Measurements from ENCODE around the gene ZMYND15.
A peak's percentile ranks its signal among the peaks of the same experiment; 100 is the strongest.
"Not testable (repeated sequence)": the region's sequence is repeated elsewhere in the genome, so short reads cannot be mapped to it uniquely, and the experiment has no call there.

The ZMYND15 gene

GRCh38 chr17:4739122-4740024 lies at the start of gene ZMYND15, which contains the start of gene CXCL16:
Gene ZMYND15, plus strand, starts transcription at chr17:4739833. Its CDS starts 716 bp downstream, at chr17:4740549.
Gene CXCL16, minus strand, starts transcription at chr17:4739928. Its CDS starts 589 bp downstream, at chr17:4739339.
- no peak for DNase-seq (ENCODE audit: low read depth)

- not testable (repeated sequence) for DNase-seq (ENCODE audit: low read depth)
These were observed 49.8 kb upstream of the ZMYND15 start for GRCh38 chr17:4689872-4690271.

GRCh38 chr17:4690745-4691144 lies 48.9 kb upstream of the ZMYND15 start:
- no peak for DNase-seq (ENCODE audit: low read depth)

DNA sequence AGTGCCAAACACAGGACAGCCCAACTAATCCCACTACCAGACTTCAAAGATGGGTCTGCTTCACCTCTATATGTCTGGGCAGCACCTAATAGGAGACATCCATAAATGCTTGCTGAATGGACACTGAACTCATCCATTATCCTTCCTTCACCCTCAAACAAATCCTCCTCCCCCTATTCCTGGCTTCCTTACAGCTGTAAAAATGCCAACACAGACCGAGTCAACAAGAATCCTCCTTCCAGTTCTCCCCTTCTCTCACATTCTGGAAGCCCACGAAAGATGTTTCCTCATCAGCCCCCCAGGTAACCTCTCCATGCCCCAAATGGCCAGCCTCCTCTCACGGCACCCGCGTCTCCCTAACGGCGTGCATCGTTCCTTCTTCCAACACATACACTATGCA lies 47.9 kb upstream of the ZMYND15 start:
- DNase-seq (ENCODE audit: low read depth) = no peak

GRCh38 chr17:4693416-4693815 lies 46.2 kb upstream of the ZMYND15 start:
- DNase-seq (ENCODE audit: low read depth) = no peak

GRCh38 chr17:4696437-4696805 lies 43.2 kb upstream of the ZMYND15 start:
- DNase-seq (ENCODE audit: low read depth) = no peak

DNA sequence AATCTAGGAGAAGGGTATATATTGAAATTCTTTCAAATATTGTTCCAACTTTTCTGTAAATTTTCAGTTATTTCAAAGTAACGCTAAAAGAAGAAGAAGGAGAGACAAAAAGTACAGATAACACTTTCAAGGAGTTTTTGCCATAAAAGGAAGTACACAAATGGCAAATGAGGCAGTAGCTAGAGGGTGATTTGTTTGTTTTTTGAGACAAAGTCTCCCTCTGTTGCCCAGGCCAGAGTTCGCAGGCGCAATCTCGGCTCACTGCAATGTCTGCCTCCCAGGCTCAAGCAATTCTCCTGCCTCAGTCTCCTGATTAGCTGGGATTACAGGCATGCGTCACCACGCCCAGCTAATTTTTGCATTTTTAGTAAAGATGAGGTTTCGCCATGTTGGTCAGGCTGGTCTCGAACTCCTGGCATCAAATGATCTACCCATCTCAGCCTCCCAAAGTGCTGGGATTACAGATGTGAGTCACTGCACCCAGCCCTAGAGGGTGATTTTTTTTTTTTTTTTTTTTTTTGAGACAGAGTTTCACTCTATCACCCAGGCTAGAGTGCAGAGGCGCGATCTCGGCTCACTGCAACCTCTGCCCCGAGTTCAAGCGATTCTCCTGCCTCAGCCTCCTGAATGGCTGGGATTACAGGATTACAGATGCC lies 40.1 kb upstream of the ZMYND15 start:
- not testable (repeated sequence) for DNase-seq (ENCODE audit: low read depth)

DNA sequence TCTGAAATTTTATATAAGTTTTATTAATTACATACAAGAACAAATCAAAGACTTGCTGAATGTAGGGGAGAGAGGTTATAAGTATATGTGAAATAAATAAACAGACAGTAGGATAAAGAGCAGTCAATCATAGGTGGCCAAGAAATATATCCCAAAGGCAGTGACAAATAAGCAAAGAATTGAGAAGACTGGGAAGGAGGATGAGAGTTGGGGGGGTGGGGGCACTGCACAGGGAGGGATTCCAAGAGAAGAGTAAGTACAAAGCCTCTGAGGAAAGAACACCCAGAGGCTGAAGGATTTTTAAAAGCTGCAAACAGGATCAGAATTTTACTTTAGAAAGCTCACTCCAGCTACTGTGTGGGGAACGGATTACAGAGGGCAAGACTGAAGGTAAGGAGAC lies 38.5 kb upstream of the ZMYND15 start:
- DNase-seq (ENCODE audit: low read depth) = no peak

GRCh38 chr17:4703330-4703691 lies 36.3 kb upstream of the ZMYND15 start:
- DNase-seq (ENCODE audit: low read depth) = no peak

- DNase-seq (ENCODE audit: low read depth) = not testable (repeated sequence)
These were observed 35.1 kb upstream of the ZMYND15 start for GRCh38 chr17:4704574-4704907.

DNA sequence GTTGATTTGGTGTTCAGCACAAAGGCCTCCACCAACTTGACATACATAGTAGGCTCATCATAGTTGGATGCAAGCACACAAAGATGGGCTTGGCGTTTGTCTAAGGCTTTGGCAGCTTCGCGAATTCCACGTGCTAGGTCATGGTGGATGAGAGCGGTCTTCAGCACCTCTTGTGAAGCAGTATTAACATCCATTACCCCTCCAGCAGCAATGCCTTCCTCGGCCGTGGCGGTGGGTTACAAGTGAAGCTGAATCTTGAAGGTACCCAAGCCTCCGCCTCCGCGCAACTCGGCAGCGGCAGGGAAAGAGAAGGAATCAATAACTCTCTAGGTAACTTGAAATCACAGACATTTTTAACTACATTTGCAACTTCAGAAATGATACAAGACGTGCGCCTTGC lies 34.6 kb upstream of the ZMYND15 start:
- DNase-seq (ENCODE audit: low read depth) = no peak

DNA sequence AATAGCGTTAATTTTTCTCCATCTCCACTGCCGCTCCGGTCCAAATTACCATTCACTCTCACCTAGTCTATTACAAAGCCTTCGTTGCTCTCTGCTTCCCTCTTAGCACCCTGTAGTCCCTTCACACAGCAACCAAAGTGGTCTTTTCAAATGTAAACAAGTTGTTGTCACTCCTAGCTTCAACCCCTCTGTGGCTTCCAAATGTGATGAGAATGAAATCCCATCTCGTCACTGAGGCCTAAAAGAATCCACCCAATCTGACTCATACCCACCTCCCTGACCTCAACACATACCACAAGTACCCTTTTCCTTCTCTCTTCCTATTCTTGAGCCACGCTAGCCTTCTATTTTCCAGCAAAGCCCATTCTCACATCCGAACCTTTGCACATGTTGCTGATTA lies 33.5 kb upstream of the ZMYND15 start:
- no peak for DNase-seq (ENCODE audit: low read depth)

DNA sequence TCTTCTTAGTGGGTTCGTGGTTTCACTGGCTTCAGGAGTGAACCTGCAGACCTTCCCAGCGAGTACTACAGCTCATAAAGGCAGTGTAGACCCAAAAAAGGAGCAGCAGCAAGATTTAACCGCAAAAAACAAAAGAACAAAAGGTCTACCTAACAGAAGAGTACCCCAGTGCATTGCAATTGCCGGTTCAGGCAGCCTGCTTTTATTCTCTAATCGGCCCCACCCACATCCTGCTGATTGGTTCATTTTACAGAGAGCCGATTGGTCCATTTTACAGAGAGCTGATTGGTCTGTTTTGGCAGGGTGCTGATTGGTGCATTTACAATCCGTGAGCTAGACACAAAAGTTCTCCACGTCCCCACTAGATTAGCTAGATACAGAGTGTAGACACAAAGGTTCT lies 31.2 kb upstream of the ZMYND15 start:
- no peak for DNase-seq (ENCODE audit: low read depth)

- DNase-seq (ENCODE audit: low read depth) = peak; percentile 88
These were observed 29.6 kb upstream of the ZMYND15 start, which contains the start of gene ARRB2 for GRCh38 chr17:4709794-4710692. Gene ARRB2, plus strand, starts transcription at chr17:4710632. Its CDS starts 90 bp downstream, at chr17:4710722.

DNA sequence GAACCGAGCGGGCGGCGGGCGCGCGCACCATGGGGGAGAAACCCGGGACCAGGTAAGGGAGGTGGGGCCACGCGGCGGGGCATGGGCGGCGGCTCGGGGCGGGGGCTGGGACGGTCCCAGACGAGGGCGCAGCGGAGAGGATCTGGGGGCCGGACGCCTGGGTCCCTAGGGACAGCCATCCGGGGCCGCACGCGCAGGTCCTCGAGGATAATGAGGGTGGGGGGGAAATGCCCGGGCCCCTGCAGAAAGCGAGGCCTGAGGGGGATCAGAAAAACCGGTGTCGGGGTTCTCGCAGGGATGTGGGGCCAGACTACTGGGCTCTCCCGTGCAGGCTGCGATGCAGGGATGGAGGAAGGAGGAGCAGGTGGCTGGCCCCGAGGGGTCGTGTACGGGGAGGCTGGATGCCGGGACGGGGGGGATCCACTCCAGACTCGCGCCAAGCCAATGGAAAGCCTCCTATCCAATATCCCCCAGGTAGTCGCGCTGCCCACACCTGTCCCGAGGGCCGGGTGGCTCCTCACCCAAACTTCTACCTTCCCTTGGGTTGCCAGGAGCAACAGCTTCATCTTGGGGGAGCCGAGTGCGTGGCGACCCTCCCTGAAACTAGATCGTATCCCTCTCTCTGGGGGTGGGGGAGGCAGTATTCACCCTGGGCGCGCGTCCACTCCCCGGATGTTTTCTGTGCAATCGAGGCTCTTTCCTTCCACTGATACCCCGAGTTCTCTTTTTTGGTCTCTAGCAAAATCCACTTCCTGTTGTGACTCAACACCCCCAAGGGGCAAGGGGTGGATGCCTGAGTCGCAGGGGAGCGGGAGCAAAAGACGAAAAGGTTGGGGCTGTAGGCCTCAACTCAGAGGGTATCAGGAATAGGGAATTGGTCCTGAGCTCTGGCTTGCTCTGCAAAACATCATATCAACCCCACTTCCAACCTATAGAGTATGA lies 28.7 kb upstream of the ZMYND15 start:
- DNase-seq (ENCODE audit: low read depth) = no peak

DNA sequence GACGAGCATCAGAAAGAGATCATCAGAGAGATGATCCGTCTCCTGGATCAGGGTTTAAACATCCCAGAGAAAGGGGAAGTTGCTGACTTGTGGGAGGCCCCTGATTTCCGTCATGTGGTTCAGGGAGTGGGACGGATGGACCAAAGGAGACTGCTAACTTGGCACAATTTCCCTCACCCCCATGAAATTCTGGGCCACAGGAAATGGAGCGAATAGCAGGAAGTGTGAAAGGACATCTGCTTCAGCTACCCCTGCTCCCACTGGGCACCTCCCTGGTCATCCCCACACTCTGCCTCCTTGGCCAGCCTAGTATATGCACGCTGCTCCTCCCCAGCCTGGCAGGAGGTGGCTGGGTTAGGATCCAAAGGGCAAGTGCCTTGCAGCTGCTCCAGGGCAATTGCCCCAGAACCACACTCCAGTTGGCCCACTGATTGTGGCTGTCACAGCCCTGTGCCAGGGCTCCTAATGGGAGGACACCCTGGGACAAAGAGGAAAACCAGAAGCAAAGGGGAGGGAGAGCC lies 27.9 kb upstream of the ZMYND15 start:
- no peak for DNase-seq (ENCODE audit: low read depth)

GRCh38 chr17:4712526-4712925 lies 27.1 kb upstream of the ZMYND15 start:
- DNase-seq (ENCODE audit: low read depth) = no peak

- DNase-seq (ENCODE audit: low read depth) = not testable (repeated sequence)
These were observed 25.1 kb upstream of the ZMYND15 start for GRCh38 chr17:4714340-4715062.

DNA sequence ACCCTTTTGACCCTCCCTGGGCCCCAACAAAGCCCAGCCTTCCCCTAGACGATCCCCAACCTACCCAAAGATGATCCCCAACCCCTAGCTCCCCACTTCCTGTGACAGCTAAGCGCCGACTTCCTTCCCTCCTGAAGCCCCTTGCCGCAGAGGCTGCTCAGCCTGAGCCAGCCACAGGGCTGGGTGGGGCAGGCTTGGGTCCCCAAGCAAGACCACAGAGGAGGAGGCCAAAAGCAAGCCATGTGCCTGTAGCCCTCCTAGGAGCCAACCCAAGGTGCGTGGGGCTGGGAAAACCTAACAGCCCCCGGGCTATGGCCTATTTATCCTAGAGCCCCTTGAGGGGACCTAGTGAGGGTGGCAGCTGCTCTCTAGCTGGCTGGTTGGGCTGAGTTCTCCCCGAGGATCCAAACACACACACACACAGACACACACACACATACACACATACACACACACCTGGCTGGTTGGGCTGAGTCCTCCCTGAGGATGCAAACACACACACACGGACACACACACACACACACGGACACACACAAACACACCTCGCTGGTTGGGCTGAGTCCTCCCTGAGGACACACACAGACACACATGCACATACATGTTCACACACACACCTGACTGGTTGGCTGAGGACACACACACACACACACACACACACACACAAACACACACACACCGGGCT lies 24.4 kb upstream of the ZMYND15 start:
- DNase-seq (ENCODE audit: low read depth) = no peak

GRCh38 chr17:4716081-4716480 lies 23.6 kb upstream of the ZMYND15 start:
- no peak for DNase-seq (ENCODE audit: low read depth)

All from HS-5 (cell line).